Inflammatory macrophage treated with lipopolysaccharide for 1 hour (primary cell): ENCODE data around the gene ATG16L2.
"Not testable (repeated sequence)": the region's sequence is repeated elsewhere in the genome, so short reads cannot be mapped to it uniquely, and the experiment has no call there.

Source experiments
- DNase-seq, 2 donors: peaks; one replicate each; pipeline ENCODE4 v3.0.0-alpha.2; 2020 to 2022

ATG16L2 gene

DNA sequence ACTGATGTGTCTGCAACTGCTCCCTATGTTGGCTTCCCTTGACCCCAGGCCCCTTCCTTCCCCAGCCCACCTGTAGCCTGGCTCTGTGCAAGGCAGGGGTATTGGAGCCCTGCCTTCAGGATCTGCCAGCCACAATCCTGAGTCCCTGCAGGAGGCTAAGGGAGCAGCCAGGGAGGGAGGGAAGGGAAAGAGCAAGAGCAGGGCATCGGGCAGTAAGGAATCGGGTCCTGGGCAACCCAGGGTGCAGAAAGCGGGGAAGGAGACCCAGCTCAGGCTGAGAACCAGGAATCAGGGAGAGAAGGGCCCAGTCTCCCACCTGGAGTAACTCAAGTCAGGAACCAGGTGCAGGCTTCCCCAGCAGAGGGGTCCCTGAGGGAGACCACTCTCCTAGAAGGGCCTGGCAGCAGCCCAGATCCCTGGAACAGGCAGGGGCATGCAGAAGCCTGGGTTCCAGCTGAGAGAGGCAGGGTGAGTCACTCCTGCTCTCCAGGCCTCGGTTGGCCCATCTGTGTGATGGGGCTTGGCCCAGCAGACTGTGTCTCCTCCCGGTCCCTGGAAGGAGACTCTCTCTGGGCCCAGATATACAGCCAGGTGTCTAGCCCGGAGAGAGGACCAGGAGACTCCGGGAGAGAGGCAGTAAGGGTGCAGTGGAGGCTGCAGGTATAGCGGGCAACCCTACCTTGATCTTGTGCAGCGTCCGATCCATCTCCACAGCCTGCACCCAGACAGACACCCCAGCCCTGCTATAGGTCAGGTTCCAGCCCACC lies 33.7 kb upstream of the ATG16L2 start:
- no peak for DNase-seq

DNA sequence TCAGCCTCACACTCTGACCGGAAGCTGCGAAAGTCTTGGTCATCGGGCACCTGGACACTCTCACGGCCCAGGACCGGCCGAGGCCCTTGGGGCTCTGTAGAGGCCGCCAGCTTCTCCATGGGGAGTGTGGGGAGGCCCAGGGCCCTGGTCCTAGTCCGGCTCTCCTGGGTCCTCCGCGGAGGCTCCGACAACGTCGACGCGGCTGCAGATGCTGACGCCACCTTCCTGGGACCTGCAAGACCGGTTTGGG lies 33.2 kb upstream of the ATG16L2 start:
- DNase-seq, result no peak

DNA sequence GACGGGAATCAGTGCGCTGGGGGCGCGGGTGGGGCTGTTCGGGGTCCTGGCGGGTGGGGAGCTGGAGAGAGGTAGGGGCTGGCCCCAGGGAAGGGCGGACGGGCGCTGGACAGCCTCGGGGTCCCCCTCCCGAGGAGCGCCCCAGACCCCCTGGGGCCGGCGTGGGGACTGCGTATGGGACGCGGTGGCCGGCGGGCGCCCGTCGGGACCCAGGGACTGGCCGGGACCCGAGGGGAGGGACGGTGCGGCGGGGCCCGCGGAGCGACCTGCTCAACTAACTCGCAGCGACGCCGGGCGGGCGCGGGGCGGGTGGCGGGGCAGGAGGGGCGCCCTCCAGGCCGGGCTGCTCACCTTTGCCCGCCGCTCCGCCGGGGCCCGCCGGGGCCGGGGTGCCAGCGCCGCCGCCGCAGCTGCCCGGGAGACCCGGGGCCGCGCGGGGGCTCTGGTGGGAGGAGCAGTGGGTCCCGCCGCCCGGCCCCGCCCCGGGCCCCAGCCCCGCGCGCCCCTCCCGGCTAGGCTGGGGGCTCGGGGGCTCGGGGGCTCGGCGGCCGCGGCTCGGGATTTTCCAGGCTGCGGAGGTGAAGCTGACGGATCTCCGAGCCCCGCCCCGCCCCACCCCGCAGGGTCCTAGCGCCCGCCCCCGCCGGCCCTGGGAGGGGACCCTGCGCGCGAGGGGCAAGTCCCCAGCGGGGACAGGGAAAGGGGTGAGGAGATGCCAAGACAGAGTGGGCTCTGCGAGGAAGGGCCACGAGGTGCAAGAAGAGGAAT lies 32.7 kb upstream of the ATG16L2 start:
- DNase-seq, result no peak

DNA sequence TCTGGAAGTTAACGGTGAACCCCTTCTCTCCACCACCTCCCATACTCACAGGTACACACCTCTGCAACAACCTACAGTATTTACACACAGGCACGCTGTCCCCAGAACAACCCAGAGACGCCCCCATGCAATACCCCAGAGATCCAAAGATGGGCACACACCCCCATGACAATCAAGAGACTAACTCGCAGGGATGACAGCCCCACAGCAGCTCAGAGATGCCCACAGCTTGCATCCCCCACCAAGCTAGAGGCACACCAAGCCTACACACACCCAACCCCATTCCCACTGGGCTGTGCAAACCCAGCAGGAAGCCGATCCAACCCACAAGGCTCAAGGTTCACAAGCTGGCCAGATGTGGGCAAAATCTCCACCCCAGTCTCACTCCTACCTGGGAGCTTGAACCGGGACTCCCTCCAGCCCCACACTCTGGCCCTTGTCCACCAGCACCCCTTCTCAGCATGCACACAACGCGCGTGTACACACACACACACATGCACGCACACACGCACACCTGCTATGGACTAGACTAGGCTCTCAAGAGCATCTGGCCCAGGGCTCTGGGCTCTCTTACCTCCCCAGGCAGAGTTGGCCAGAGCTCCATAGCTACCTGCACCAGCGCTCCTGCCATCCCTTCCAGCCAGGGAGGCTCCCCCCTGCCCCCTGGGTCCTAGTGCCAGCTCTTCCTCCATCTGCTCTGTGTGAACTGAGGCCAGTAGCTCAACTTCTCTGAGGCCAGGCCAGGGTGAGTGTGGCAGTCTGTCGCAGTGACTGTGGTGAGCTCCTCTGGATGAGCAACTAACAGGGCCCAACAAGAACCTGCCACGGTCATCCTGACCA lies 31.9 kb upstream of the ATG16L2 start:
- DNase-seq, result no peak

DNA sequence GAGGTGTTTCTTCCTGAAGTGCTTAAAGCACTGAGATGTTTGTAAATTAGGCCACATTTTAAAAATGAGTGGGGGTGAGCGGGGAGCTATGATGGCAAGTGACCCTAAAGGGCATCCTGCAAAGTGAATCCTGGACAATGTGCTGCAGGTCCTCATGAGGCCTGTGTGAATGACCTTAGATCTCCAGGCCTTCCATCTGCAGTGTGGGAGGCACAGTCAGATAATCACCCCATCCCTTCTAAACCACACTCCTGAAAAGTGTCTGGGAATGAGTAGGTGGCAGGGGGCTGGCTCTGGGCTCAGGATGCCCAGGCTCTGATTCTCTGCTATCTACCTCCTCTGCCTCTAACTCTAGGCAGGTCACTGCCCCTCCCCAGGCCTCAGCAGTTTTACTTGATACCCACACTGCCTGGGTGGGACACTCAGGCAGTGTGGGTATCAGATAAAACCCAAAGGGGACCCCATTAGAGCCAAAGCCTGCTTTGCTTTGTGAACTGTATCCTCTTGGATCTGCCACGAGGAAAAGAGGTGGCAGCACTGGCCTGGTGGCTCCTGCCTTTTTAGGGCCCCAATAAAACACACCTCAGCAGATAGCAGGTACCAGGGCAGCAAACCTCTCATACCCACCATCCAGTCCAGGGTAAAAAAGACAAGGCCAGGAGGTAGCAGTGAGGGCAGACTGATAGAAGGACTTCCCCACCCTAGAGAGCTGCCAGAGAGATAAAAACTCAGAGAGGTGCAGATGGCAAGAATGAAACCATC lies 30.9 kb upstream of the ATG16L2 start:
- no peak for DNase-seq

DNA sequence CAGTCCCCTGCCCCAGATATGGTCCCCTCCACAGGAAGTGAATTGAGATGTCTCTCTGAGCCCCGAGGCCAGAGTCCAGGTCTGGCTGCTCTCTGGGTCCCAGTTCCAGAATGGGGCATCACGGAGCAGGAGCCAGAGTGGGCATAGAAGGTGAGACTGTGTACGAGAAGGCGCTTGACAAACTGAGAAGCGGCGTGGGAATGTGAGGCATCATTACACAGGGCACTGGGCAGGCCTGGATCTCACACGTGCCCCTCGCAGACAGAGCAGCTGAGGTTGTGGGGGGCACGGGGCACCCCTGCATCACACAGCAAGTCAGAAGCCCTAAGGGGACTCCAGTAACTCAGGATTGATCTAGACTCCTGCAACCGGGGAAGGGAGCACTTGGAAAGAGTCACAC lies 29.5 kb upstream of the ATG16L2 start:
- no peak for DNase-seq

DNA sequence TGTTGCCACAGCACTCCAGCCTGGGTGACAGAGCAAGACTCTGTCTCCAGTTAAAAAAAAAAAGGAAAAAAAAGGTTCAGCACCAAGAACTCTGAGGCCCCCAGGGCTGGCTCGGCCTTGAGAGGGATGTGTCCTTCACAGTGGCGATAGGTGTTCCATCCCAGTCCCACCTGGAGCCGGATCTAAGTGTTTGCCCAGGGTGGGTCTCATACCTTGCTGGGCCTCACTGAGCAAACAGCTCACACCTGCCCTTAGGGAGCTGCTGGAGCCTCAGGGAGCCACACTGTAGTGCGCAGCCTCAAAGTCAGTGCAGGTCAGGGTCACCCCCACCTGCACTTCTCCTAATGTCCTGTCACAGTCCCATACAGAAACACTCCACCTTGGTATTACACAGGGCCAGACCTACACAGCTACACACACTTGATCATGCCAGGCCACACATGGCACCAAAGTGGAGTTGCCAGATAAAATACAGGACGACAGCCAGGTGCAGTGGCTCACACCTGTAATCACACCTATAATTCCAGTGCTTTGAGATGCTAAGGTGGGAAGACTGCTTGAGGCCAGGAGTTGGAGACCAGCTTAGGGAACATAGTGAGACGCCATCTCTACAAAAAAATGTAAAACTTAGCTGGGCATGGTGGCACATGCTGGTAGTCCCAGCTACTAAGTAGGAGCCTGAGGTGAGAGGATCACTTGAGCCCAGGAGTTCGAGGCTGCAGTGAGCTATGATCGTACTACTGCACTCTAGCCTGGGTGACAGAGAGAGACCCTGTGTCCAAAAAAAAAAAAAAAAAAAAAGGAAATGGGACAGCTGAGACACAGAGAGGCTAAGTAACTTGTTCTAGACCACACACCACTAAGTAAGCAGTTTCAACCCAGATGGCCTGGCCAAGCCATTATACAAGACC lies 27.7 kb upstream of the ATG16L2 start:
- no peak for DNase-seq

DNA sequence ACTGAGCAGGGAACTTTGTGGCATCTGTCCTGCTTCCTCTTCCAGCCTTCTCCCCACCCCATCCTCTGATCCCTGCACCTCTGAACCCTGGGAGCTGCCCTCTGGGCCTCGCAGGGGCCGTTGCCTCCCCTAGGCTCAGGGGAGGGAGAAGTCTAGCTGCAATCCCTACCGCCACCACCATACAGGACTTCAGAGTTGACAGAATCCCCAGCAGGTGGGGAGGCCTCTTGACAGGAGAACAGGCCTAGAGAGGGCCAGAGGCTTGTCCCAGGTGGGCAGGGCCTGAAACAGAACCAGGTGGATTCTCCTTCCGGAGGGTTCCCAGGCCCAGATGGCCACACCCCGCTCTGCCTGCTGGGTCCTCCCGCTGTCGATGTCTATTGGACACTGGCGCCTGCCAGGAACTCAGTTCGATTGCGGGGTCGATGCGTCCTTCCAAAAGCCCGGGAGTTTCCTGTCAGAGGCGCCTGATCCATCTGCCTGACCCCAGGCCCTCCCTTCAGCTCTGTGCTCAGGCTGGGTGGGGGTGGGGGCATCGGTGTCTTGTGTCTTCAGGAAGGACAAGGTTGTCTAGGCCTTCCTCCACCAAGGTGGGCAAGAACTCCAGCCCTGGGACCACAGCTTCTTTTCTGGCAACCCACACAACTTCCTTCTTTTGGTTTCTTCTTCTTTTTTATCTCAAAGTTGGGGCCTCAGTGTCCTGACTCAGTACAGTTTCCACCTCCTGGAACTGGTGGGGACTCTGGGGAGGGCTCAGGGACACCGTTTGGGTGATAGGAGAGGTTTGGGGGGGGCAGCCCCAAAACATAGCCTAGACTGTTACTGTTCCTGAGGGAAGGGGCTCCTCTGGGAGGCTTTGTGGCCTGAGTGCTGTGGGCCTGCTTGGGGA lies 26.8 kb upstream of the ATG16L2 start:
- DNase-seq, result peak; percentile 50 to 52

DNA sequence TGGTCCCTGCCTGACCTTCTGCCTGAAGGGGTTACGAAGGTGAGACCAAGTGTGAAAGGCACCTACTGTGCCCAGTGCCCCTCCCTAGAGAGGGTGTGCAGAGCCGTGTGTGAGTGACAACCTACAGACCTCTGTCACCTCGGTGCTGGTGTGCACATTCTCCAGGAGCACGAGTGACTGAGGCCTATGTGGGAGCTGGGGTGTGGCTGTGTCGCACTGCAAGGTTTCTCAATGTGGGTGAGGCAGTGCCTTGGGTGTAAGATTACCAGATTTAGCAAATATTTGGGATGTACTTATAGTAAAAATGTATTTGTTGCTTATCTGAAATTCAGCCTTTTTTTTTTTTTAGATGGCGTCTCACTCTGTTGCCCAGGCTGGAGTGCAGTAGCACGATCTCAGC lies 26.0 kb upstream of the ATG16L2 start:
- peak; percentile 54 to 62 for DNase-seq

DNA sequence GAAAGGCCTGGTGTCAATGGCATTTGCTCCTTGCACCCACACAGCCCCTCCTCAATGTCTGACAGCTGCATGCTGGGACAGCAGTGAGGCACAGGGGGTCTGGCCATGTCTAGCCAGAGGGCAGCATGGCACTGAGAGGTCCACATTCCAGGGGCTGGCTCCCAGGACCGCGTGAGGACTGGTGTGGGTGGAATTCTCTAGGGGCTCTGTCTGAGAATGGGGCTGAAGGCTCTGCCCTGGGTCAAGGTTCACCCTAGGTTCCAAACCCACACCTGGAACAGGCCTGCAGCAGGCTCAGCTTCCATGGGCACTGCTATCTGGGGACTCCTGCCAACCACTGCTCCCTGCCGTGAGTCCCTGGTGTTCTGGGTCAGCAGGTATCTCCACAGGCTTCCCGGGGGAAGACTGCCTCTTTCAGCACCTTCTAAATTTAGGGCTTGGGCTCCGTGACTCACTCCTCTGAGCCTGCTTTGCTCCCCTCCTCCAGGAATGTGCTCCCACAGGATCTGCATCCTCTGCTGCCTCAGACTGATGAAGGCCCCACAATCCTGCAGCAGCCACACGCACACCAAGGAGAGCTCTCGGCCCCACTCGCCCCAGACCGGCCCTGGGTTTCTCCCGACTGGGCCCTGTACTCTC lies 24.6 kb upstream of the ATG16L2 start:
- DNase-seq, result no peak

DNA sequence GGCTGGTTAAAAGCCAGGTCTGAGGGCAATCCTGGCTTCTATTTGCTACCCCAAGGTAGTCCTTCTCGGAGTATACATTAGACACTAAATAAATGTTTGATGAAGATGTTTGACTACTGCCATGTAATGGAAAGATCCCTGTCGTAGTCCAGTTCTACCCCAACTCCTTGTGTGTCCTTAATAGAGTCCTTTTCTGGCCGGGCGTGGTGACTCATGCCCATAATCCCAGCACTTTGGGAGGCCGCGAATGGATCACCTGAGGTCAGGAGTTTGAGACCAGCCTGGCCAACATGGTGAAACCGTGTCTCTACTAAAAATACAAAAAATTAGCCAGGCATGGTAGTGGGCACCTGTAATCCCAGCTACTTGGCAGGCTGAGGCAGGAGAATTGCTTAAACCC lies 23.0 kb upstream of the ATG16L2 start:
- not testable (repeated sequence) for DNase-seq

DNA sequence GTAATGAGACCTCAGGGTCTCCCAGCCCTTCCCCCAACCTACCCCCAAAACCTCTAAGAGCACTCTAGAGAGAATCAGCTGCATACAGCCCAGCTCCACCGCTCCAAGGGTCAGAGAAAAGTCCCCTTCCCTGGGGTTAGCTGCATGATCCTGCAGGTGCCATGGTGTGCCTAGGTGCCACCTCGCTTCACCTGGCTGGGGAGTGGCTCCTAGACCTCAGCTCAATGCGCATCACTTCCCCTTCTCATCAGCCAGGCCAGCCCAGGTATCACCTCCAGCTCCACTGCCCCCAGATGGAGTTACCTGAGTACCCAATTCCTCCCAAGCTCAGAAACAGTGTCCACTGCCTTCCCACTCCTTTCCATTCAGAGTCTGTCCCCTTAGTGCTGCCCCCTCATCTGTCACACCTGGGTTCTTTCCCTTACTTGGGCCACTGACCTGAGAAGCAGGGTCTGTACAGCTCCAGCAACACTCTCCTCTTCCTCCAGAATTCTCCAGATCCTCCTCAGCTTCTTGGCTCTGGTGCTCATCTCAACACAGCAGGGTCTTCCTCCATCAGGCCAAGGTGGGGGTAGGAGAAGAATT lies 21.7 kb upstream of the ATG16L2 start:
- no peak for DNase-seq

DNA sequence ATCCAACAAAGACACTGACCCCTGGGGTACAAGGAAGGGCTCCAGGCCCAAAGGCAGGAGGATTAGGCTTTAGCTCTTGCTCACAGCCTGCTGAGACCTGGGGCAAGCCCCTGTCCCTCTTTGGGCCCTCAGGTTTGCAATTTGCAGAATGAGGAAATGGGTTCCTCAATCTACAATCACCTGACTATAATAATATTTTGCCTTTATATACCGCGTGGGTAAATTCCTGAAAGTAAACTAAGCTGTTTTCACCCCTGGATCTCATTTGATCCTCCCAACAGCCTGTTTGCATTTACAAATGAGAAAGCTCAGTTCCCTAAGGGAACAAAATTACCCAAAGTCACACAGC lies 21.2 kb upstream of the ATG16L2 start:
- no peak for DNase-seq

DNA sequence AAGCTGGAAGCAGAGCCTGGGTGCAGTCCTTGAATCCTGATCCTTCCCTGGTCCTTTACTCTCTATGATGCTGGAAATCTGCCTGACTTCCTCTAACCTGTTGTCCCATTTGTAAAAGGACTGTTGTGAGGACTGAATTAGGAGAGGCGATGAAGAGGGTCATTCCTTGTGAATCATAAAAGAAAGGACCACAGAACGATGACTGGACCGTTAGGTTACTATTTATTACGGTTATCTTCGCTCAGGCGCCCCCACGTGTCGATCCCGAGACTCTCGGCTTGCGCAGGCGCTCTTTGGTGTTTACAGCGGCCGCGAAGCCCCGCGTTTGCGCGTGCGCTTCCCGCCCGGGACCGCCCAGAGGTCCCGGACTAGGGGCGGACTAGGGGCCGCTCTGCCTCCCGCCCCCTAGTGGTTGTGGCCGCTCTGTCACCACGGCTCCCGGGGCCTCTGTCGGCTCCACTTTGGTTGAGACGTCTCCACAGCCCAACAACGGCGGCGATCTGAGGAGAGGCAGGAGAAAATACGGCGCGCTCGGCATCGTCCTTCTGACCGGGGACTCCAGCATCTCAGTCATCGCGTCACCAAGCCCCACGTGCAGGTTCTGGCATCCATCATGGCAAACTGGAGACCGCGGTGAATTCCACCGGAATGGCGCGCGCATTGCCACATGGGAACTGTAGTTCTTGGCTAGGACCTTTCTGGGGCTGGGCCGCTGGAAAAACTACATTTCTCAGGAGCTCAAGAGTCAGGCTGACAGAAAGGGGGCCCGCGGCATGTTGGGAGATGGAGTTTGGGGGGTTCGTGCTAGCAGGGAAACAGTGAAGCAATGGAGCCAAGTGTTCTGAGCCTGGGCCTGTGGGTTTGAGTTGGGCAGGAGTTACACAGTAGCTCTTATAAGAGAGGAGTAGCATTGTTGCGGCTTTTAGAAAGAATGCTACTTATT lies 20.5 kb upstream of the ATG16L2 start, which contains the start of gene STARD10:
TSS of gene STARD10 (minus strand) at position 623 of the 943 bp plus-strand sequence. CDS start 12,866 bp downstream, outside the sequence.
- DNase-seq, result peak; percentile 94 to 99

DNA sequence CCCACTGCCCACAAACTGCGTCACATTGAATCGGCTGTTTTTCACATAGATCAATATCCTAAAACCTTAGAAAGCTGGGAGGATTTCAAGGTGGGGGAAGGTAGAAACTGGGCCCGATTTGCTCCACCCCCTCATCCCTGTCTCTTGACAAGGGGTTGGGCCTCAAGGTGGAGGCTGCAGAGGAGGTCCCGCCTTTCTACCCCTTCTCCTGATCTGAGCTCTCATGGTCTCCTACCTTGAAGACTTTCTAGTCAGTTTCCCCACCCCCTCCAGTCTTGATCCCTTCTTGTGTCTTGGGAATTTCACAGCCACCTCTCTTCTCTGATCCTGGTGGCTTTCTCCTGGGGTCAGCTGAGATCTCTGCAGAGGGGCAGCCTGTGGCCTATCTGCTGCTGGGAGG lies 15.8 kb upstream of the ATG16L2 start:
- no peak for DNase-seq

DNA sequence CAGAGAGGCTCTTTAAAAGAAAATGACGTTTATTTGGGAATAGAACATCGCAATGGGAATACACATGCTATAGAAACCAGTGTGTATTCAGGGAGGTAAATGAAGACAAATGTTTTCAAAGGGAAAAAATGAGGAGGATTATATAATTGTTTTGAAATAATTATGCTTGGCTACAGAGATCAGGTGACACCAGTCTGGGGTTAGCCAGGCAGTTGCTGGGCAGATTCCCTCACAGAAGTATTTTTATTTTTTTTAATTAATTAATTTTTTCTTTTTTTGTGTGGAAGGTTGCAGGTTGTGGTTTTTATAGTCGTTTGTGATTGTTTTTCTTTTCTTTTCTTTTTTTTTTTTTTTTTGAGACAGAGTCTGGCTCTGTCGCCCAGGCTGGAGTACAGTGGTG lies 14.8 kb upstream of the ATG16L2 start:
- no peak for DNase-seq

DNA sequence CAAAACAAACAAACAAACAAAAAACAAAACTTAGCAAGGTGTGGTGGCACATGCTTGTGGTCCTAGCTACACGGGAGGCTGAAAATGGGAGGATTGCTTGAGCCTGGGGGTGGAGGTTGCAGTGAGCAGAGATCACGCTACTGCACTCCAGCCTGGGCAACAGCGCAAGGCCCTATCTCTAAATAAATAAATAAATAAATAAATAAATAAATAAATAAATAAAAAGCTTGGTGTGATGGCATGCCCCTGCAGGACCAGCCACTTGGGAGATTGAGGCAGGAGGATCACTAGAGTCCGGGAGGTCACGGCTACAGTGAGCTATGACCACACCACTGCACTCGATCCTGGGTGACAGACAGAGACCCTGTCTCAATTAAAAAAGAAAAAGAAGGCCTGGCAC lies 11.4 kb upstream of the ATG16L2 start:
- DNase-seq, result no peak

DNA sequence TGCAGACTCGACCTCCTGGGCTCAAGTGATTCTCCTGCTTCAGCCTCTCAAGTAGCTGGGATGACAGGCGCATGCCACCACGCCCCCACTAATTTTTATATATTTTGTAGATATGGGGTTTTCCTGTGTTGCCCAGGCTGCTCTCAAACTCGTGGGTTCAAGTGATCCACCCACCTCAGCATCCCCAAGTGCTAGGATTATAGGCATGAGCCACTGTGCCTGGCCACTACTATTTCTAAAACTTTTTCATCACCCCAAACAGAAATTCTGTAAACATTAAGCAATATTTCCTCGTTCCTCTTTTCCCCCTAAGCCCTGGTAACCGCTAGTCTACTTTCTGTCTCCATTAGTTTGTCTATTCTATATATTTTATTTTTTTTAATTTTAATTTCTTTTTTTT lies 9.0 kb upstream of the ATG16L2 start:
- DNase-seq, result peak; percentile 94 to 98

DNA sequence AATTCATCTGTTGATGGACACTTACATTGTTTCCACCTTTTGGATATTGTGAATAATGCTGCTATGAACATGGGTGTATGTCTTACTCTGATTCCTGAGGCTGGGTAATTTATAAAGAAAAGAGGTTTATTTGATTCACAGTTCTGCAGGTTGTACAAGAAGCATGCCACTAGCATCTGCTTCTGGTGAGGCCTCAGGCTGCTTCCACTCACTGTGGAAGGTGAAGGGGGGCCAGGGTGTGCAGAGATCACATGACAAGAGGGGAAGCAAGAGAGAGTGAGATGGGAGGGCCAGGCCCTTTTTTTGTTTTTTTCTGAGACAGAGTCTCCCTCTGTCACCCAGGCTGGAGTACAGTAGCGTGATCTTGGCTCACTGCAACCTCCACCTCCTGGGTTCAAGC lies 7.8 kb upstream of the ATG16L2 start:
- not testable (repeated sequence) for DNase-seq
